IMR-90 (cell line): ENCODE measurements around the gene SSBP3. TPM values are rescaled to one million over a fixed set of nuclear protein-coding genes. Genes with fewer than 3 reads are reported as not detected.
A peak's percentile ranks its signal among the peaks of the same experiment; 100 is the strongest.

ENCODE experiments used
- ATAC-seq: fragments of 200-7000 bp; cut with Tn5 transposase; 2 replicates; pipeline ENCODE4 v1.9.1; 2020; ENCODE audit warnings: low read depth, mild to moderate bottlenecking, moderate library complexity
- BruUV-seq: library from RNA; stranded (reverse); fragments of 400-500 nt; replicated peaks from 2 replicates; lab custom pipeline; 2021; lab: Mats Ljungman, UMichigan
- CTCF ChIA-PET: fragments of 300-600 bp; formaldehyde crosslinking; extraction: SDS; loops from one replicate; lab custom pipeline; 2021; ENCODE audit warnings: antibody characterized with exemption; lab: Yijun Ruan, JAX
- POLR2A ChIA-PET: fragments of 300-600 bp; sonication (Branson Sonifier 250); formaldehyde crosslinking; loops from one replicate; lab custom pipeline; 2022; ENCODE audit warnings: antibody characterized with exemption; ENCODE audit not compliant: unreplicated experiment; lab: Charles Lee
- DNase-seq: peaks from one replicate; pipeline ENCODE4 v3.0.0; 2013
- H2AFZ ChIP-seq: replicated peaks from 2 replicates; pipeline ENCODE3; 2013; ENCODE audit warnings: low read length, mild to moderate bottlenecking; ENCODE audit not compliant: poor library complexity
- H2AK5ac ChIP-seq: 2 replicates; pipeline ENCODE4 v1.6.1; 2013; ENCODE audit warnings: low read depth, low read length, inconsistent platforms
- H2AK9ac ChIP-seq: replicated peaks from 2 replicates; pipeline ENCODE3; 2013; ENCODE audit warnings: mild to moderate bottlenecking, low read depth, low read length, moderate library complexity; ENCODE audit not compliant: poor library complexity
- H2BK120ac ChIP-seq: 2 replicates; pipeline ENCODE4 v1.6.1; 2013; ENCODE audit warnings: low read depth, low read length, inconsistent platforms
- H2BK15ac ChIP-seq: 3 replicates; pipeline ENCODE4 v1.6.1; 2013; ENCODE audit warnings: low read depth, low read length, inconsistent platforms
- H2BK20ac ChIP-seq: 2 replicates; pipeline ENCODE4 v1.6.1; 2013; ENCODE audit warnings: low read depth, mild to moderate bottlenecking, inconsistent platforms, low read length, moderate library complexity
- H2BK5ac ChIP-seq: 2 replicates; pipeline ENCODE4 v1.6.1; 2013; ENCODE audit warnings: mild to moderate bottlenecking, low read depth, low read length, inconsistent platforms; ENCODE audit not compliant: poor library complexity, severe bottlenecking
- H3K14ac ChIP-seq: replicated peaks from 2 replicates; pipeline ENCODE4 v1.6.1; 2013; ENCODE audit warnings: low read depth, low read length, inconsistent platforms
- H3K18ac ChIP-seq: 2 replicates; pipeline ENCODE4 v1.6.1; 2013; ENCODE audit warnings: low read depth, low read length, control low read depth
- H3K23ac ChIP-seq: 2 replicates; pipeline ENCODE4 v1.6.1; 2013; ENCODE audit warnings: low read depth, low read length, inconsistent platforms
- H3K27ac ChIP-seq: 2 replicates; pipeline ENCODE4 v1.5.1; 2013; ENCODE audit warnings: mild to moderate bottlenecking, control low read depth, low read length; ENCODE audit not compliant: insufficient read depth
- H3K27me3 ChIP-seq: 2 replicates; pipeline ENCODE4 v1.6.1; 2013; ENCODE audit warnings: low read length; ENCODE audit not compliant: control insufficient read depth, insufficient read depth
- H3K36me3 ChIP-seq: 2 replicates; pipeline ENCODE4 v1.6.1; 2013; ENCODE audit warnings: low read length, mixed read lengths; ENCODE audit not compliant: control insufficient read depth, insufficient read depth
- H3K4ac ChIP-seq: 2 replicates; pipeline ENCODE4 v1.6.1; 2013; ENCODE audit warnings: low read depth, low read length, inconsistent platforms
- H3K4me1 ChIP-seq: 2 replicates; pipeline ENCODE4 v1.6.1; 2013; ENCODE audit warnings: low read length, mixed read lengths; ENCODE audit not compliant: control insufficient read depth, insufficient read depth
- H3K4me2 ChIP-seq: 2 replicates; pipeline ENCODE4 v1.6.1; 2013; ENCODE audit warnings: low read depth, mild to moderate bottlenecking, control low read depth, low read length, moderate library complexity
- H3K4me3 ChIP-seq: 2 replicates; pipeline ENCODE4 v1.5.1; 2013; ENCODE audit warnings: low read depth, mild to moderate bottlenecking, control low read depth, low read length, moderate library complexity; ENCODE audit not compliant: insufficient read depth
- H3K56ac ChIP-seq: 2 replicates; pipeline ENCODE4 v1.6.1; 2013; ENCODE audit warnings: low read length, inconsistent platforms; ENCODE audit not compliant: insufficient read depth; ENCODE audit errors: extremely low read depth
- H3K79me1 ChIP-seq, 2 experiments: 2 replicates each; pipeline ENCODE4 v1.6.1; 2013; ENCODE audit warnings: low read length in 2 of 2, inconsistent platforms in 1 of 2, low read depth in 1 of 2
- H3K9ac ChIP-seq: 2 replicates; pipeline ENCODE4 v1.6.1; 2013; ENCODE audit warnings: low read depth, low read length, control low read depth
- H3K9me1 ChIP-seq: 2 replicates; pipeline ENCODE4 v1.6.1; 2013; ENCODE audit warnings: low read length, inconsistent platforms; ENCODE audit not compliant: insufficient read depth
- H3K9me3 ChIP-seq: 2 replicates; pipeline ENCODE4 v1.6.1; 2013; ENCODE audit warnings: low read length; ENCODE audit not compliant: control insufficient read depth, insufficient read depth
- H4K20me1 ChIP-seq: 2 replicates; pipeline ENCODE4 v1.6.1; 2013; ENCODE audit warnings: low read length, inconsistent platforms; ENCODE audit not compliant: insufficient read depth
- H4K5ac ChIP-seq: 2 replicates; pipeline ENCODE4 v1.6.1; 2013; ENCODE audit warnings: mild to moderate bottlenecking, low read depth, low read length, control low read depth
- H4K8ac ChIP-seq, 2 experiments: 2 replicates each; pipeline ENCODE4 v1.6.1; 2013; ENCODE audit warnings: low read depth in 2 of 2, low read length in 2 of 2, control low read depth in 1 of 2, inconsistent platforms in 1 of 2
- H4K91ac ChIP-seq: 2 replicates; pipeline ENCODE4 v1.6.1; 2013; ENCODE audit warnings: low read depth, low read length, inconsistent platforms; ENCODE audit not compliant: insufficient read depth
- CEBPB ChIP-seq: IDR thresholded peaks from 2 replicates; pipeline ENCODE4 v1.6.1; 2012; ENCODE audit warnings: low read depth, low read length, improper control_type of control experiment
- WGBS, 2 experiments: methylation state at CpG; one replicate each; pipeline versions ENCODE4 v1.1.5 to v1.1.7; 2013; ENCODE audit warnings: missing lambda C conversion rate in 2 of 2; ENCODE audit not compliant: insufficient read length in 1 of 2; ENCODE audit errors: extremely low coverage in 2 of 2; 5-methylcytosine and 5-hydroxymethylcytosine counted together
- dilution Hi-C: fragments of 300-500 bp; cut with HindIII; formaldehyde crosslinking; loops from one replicate; pipeline ENCODE4 v1.14.3; 2018; ENCODE audit warnings: low sequenced_read_pairs; ENCODE audit not compliant: unreplicated experiment
- in situ Hi-C: fragments of 300-500 bp; cut with MboI; formaldehyde crosslinking; loops from 3 replicates; pipeline ENCODE4 v1.14.3; 2019; ENCODE audit warnings: low sequenced_read_pairs, inconsistent platforms, mixed read lengths
- intact Hi-C: fragments of 100-400 bp; cut with micrococcal nuclease; formaldehyde crosslinking; loops from 2 replicates; pipeline ENCODE4 v1.10.0; 2022
- polyA plus RNA-seq, 3 experiments: library from polyadenylated mRNA; depleted of rRNA; stranded (reverse); fragments of >200 nt; gene quantifications; 2 replicates each; pipeline ENCODE4 v1.2.3, GENCODE V29; 2012; ENCODE audit warnings: low replicate concordance in 1 of 3
- total RNA-seq: library from RNA; depleted of rRNA; stranded (reverse); fragments of >200 nt; gene quantifications from 2 replicates; pipeline ENCODE4 v1.2.3, GENCODE V29; 2012
- TF ChIP-seq, protein P1 (sequence below): conservative IDR thresholded peaks from 2 replicates; pipeline ENCODE4 v1.5.1; 2012; ENCODE audit warnings: mild to moderate bottlenecking, low read depth, low read length, improper control_type of control experiment

Gene SSBP3
- total and polyA plus RNA-seq, 2 of the 4 experiments (the other 2 are of a cell fraction), result 10.9 to 39.6 TPM

DNA sequence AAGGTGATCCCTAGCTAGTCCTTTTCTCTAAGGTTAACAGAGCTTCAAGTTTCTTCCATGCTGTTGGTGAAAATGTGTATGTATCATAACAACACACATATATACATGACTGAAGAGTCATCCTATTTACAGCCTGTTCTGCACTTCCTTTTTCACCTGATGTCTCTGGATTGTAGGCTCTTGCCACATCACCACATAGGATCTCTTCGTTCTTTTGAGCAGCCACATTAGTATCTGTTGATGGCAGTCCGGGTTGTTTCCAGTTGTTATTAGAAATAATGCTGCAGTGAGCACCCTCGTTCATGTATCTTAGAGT lies 186.5 kb downstream of the SSBP3 start:
- 0 out of 2 replicates have a peak overlapping the region, but pooled peaks have one; percentile 3 for H3K23ac ChIP-seq
- POLR2A ChIA-PET, result no interaction called here
- peak overlapping the region; percentile 13; the same call in 1 of the 2 replicates for H3K4ac ChIP-seq
- in situ Hi-C loops (loop anchor here (25.0 kb wide), 1 partner anchor 357 kb away; no protein-coding TSS in a partner anchor), dilution Hi-C loops (no loop called here), intact Hi-C loops (loop anchor here (10.0 kb wide), 1 partner anchor 185 kb away; the partner anchor contains the start of gene SSBP3)
- peaks cover 25% of the 10 kb centered on the region for H3K9me1 ChIP-seq
- no peak overlapping the region for H2BK20ac ChIP-seq
- H4K20me1 ChIP-seq, result peaks cover 19% of the 10 kb centered on the region
- H3K4me1 ChIP-seq, result peaks cover 14% of the 10 kb centered on the region
- WGBS, 2 experiments, result no CpG with 5 or more reads among the region's 3 CpGs
- ATAC-seq, result peak; percentile 7; the same call in 1 of the 2 replicates
- no peak overlapping the region for H2AK9ac ChIP-seq
- CTCF ChIA-PET, result interaction anchor here (1.5 to 1.6 kb wide), 2 partner anchors 115 to 359 kb away, joined by 3 to 4 read pairs; no protein-coding TSS in a partner anchor
- peak; percentile 40 for DNase-seq
- H2BK5ac ChIP-seq, result no peak overlapping the region
- H2BK15ac ChIP-seq, result no peak overlapping the region
- no peak overlapping the region for H4K91ac ChIP-seq
- no peak overlapping the region for H2BK120ac ChIP-seq
- peak overlapping the region; percentile 9; the same call in 1 of the 2 replicates for H3K27ac ChIP-seq
- BruUV-seq, result no TSS peak
- H3K27me3 ChIP-seq, result no peaks in the 10 kb centered on the region
- no peak overlapping the region for H3K56ac ChIP-seq
- H3K79me1 ChIP-seq, result peaks cover 0 to 9% of the 10 kb centered on the region in 2 experiments; a peak in 2 of 4 replicates
- no peak overlapping the region for H4K5ac ChIP-seq
- H2AFZ ChIP-seq, result no peak overlapping the region
- no peaks in the 10 kb centered on the region for H3K9me3 ChIP-seq
- H3K14ac ChIP-seq, result peak overlapping the region; percentile 40
- H3K18ac ChIP-seq, result no peak overlapping the region
- 0 out of 4 replicates have a peak overlapping the region, but pooled peaks of 1 of the 2 experiments have one; percentile 10 for H4K8ac ChIP-seq
- H3K4me3 ChIP-seq, result no peak overlapping the region
- no peak overlapping the region for H3K9ac ChIP-seq
- H3K36me3 ChIP-seq, result peaks cover 43% of the 10 kb centered on the region
- no peak overlapping the region for H2AK5ac ChIP-seq
- no peak overlapping the region for H3K4me2 ChIP-seq
- TF ChIP-seq, protein P1, sequence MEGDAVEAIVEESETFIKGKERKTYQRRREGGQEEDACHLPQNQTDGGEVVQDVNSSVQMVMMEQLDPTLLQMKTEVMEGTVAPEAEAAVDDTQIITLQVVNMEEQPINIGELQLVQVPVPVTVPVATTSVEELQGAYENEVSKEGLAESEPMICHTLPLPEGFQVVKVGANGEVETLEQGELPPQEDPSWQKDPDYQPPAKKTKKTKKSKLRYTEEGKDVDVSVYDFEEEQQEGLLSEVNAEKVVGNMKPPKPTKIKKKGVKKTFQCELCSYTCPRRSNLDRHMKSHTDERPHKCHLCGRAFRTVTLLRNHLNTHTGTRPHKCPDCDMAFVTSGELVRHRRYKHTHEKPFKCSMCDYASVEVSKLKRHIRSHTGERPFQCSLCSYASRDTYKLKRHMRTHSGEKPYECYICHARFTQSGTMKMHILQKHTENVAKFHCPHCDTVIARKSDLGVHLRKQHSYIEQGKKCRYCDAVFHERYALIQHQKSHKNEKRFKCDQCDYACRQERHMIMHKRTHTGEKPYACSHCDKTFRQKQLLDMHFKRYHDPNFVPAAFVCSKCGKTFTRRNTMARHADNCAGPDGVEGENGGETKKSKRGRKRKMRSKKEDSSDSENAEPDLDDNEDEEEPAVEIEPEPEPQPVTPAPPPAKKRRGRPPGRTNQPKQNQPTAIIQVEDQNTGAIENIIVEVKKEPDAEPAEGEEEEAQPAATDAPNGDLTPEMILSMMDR, result no peak
- TF ChIP-seq CEBPB, result peak; percentile 35; the same call in 1 of the 2 replicates
